Activated T-helper 1 cell treated with Interleukin-2 at 50 U/mL for 16 hours (primary cell): Measurements from ENCODE around the gene GNB2.
A peak's percentile ranks its signal among the peaks of the same experiment; 100 is the strongest.
"Not testable (repeated sequence)": the region's sequence is repeated elsewhere in the genome, so short reads cannot be mapped to it uniquely, and the experiment has no call there.

ENCODE experiments used
- DNase-seq: peaks from one replicate; pipeline ENCODE4 v3.0.0-alpha.2; 2020; ENCODE audit warnings: low read depth

Gene GNB2

GRCh38 chr7:100665168-100665726 lies 8.3 kb upstream of the GNB2 start:
- no peak for DNase-seq

- no peak for DNase-seq
Observed at GRCh38 chr7:100667331-100668068, 6.0 kb upstream of the GNB2 start.

GRCh38 chr7:100668069-100668449 lies 5.5 kb upstream of the GNB2 start:
- DNase-seq = no peak

- DNase-seq = not testable (repeated sequence)
Observed at GRCh38 chr7:100669106-100669505, 4.4 kb upstream of the GNB2 start.

- no peak for DNase-seq
Observed at GRCh38 chr7:100670074-100670473, 3.5 kb upstream of the GNB2 start.

- DNase-seq = no peak
Observed at GRCh38 chr7:100671353-100672327, 1.9 kb upstream of the GNB2 start.

GRCh38 chr7:100673942-100674410 lies 436 bp downstream of the GNB2 start:
- DNase-seq = no peak

- DNase-seq = no peak
Observed at GRCh38 chr7:100674411-100675104, 1.0 kb downstream of the GNB2 start.

GRCh38 chr7:100675105-100675451 lies 1.5 kb downstream of the GNB2 start:
- no peak for DNase-seq

- peak; percentile 80 for DNase-seq
Observed at GRCh38 chr7:100675581-100676350, 2.2 kb downstream of the GNB2 start.

GRCh38 chr7:100676501-100677306 lies 3.2 kb downstream of the GNB2 start:
- no peak for DNase-seq

- no peak for DNase-seq
Observed at GRCh38 chr7:100677308-100678267, 4.0 kb downstream of the GNB2 start.

GRCh38 chr7:100678291-100678984 lies 4.9 kb downstream of the GNB2 start:
- DNase-seq = no peak

- DNase-seq = no peak
Observed at GRCh38 chr7:100679129-100679926, 5.8 kb downstream of the GNB2 start.

- no peak for DNase-seq
Observed at GRCh38 chr7:100679927-100680575, 6.5 kb downstream of the GNB2 start.

GRCh38 chr7:100680576-100681271 lies 7.2 kb downstream of the GNB2 start:
- DNase-seq = no peak
